GM19193 (cell line): ENCODE results near the gene MPDZ.

Source experiments
- POLR2A ChIP-seq: IDR thresholded peaks from 4 replicates; pipeline ENCODE4 v1.6.1; 2011; ENCODE audit not compliant: insufficient read depth, insufficient read length; ENCODE audit errors: extremely low read depth

Gene MPDZ

GRCh38 chr9:13100914-13101572 is 178.4 kb downstream of the MPDZ start:
- TF ChIP-seq POLR2A, result no peak

DNA sequence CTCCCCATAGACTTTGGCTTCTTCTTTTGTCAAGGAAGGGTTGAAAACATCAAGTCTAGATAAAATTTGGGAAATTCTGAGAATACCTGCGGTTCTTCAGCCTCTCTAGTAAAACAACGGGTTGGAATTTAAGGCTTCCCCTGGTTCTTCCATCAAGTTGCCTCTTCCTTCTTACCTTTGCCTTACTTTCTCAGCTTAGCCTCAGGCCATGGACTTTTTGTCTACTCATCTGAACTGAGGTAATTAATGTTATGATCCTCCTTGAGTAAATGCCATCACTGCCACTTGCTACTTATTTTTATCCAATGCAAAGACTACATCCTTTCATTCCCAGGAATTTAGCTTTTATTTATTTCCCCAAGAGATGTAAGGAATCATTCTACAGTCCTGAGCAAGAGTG is 184.4 kb downstream of the MPDZ start:
- TF ChIP-seq POLR2A, result no peak

DNA sequence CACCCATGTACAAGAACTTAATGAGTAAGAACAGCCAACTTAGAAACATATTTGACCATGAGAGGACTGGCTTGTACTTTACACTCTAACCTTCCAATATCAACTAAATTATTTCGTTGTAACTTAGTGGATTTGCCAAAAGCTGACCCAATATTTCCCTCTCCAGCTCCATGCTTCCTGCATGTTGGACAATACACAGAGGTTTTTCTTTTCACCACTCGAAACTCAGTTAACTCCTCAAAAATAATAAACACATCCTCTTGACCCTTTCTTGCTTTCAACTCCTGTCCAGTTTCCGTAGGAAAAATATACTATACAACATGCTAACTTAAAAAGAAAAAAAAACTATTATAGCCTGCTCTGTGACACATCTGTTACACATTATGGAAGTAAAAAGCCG is 188.9 kb downstream of the MPDZ start:
- no peak for TF ChIP-seq POLR2A

GRCh38 chr9:13089666-13090065 is 189.8 kb downstream of the MPDZ start:
- TF ChIP-seq POLR2A, result no peak

DNA sequence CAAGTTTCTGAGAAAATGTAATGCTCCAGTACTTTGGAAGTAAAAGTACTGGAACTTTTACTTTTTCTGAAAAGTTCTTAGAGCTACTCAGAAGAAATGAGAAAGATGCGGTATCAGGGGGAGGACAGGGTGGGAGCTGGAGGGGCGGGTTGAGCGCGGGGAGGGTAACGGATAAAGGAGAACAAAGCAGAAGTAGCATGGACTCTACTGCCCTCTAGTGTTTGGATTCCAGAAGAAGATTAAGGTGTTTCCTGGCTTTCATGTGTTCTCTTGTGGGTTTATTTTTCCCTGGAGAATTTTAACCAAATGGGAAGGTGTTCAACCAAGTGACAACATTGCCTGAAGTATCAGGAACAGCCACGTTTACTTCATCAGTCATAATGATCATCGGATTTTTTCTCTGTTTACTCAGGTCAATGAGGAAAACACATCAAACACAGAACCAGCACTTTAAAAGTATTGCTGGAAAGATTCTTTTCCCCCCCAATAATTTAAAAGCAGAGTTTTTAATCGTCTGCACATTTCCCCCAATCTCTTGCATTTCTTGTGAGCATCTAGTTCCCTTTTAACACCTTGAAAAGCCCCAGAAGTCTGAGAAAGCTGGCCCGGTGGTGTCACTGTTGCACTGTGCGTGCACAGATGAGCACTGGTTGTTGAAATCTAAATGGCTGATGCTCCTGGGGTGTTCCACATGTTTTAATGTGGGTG is 190.6 kb downstream of the MPDZ start:
- no peak for TF ChIP-seq POLR2A

DNA sequence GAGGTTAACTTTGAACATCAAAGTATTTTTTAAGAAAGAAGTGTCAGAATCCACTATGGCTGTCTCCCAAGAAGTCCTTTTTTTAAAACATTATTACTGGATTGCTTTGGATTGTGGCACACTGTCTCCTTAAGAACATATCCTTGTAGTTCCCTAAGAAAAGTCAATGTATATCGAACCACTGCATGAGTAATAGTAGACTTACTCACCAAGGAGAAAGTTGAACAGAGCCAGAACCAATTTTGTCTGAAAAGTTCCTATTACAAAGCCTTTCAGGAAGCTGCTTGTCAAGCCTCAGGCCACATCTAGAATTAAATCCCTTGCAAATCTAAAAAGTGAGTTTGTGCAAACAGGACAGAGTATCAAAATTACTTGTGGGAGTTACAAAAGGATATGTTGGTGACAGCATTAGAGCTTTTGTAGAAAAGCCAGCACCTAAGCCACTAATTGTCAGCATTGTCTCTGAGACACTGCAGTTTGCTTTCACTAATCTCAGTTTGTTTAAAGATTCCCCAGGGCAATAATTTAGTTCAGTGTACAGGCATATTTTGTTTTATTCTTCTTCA is 195.4 kb downstream of the MPDZ start:
- no peak for TF ChIP-seq POLR2A

- TF ChIP-seq POLR2A, result no peak
Observed at GRCh38 chr9:13083366-13083765, 196.1 kb downstream of the MPDZ start.

GRCh38 chr9:13082796-13083195 is 196.7 kb downstream of the MPDZ start:
- no peak for TF ChIP-seq POLR2A

DNA sequence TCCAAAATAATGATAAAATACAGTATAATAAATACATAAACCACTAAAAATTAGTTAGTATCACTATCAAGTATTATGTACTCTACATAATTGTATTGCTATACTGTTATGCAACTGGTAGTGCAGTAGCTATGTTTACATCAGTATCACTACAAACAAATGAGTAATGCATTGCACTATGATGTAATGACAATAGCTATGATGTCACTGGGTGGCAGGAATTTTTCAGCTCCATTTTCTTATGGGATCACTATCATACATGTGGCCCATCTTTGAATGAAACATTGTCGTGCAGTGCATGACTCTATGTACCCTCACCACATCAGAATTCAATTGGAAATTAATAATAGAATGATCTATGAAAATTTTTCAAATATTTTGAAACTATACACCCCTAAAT is 201.3 kb downstream of the MPDZ start:
- no peak for TF ChIP-seq POLR2A

GRCh38 chr9:13076616-13077015 is 202.9 kb downstream of the MPDZ start:
- no peak for TF ChIP-seq POLR2A

DNA sequence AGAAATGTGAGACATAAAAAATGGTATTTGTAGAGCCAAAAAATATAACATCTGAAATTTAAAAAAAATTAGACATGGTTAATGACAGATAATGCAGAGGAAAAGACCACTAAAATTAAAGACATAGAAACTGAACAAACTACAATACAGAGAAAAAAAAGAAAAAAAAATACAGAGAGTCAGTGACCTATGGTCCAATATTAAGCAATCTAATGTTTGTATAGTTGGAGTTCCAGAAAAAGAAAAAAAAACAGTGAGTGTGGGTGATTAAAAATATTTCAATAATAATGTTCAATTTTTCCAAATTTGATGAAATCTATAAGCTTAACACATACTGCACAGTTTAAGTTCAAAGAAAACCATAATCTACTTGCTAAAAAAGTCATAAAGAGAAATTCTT is 207.6 kb downstream of the MPDZ start:
- TF ChIP-seq POLR2A, result no peak

DNA sequence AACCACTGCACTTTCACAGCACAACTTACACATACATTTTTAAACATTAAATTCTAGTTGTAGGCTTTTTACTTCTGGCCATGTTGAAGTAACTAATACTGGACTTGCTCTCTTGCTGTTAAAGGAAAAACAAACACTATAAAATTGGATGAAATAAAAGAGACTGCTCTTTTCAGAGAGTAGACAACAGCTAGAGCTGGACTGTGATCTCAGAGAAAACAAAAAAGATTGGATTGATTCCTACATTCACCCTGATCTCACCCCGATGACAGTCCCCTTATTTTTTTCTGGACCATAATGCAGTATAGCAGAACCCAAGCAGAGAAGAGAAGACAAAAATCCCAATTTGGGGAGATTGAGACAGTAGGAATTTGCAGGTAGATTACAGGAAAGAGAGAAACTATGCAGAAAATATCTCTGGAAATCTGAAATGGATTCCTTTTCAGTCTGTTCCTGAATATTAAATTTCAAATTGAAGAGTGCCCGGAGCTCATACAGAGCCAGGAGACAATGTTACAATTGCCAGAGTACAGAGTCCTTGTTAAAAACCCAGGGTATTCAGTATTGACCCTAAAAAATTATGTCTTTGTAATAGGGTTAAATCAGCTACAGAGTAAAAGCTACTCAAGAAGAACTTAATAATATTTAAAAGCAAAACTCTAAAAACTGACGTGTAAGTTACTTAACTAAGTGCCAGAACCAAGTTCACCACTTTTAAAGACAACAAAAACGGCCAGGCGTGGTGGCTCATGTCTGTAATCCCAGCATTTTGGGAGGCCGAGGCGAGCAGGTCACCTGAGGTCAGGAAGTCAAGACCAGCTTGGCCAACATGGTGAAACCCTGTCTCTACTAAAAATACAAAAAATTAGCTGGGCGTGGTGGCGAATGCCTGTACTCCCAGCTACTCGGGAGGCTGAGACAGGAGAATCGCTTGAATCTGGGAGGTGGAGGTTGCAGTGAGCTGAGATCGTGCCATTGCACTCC is 208.6 kb downstream of the MPDZ start:
- TF ChIP-seq POLR2A, result no peak

GRCh38 chr9:13069498-13069897 is 210.0 kb downstream of the MPDZ start:
- no peak for TF ChIP-seq POLR2A

- TF ChIP-seq POLR2A, result no peak
Observed at GRCh38 chr9:13064676-13065075, 214.8 kb downstream of the MPDZ start.

DNA sequence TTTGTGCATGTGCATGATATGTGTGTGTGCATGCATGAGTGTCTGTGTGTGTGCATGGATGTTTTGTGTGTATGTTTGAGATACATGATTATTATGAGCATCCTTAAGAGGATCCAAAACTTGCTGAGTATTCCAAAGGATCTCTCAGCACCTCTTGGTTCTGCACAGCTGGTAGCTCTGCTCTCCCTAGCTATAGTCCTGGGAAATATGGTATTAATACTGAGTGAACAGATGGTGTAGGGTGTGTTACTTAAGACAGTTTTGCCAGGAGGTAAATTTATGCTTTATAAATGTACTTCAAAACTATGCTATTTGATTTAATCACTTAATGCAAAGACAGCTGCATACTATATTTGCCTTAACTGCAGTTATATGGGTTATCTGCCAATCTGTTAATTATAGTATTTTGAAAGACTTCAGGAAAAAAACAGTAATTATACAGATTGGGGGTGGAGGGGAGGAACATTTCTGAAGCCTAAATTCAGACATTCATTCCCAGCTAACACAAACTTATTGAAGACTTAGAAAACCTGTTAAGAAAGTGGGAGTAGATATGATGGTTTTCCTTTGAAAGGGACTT is 215.5 kb downstream of the MPDZ start:
- no peak for TF ChIP-seq POLR2A

DNA sequence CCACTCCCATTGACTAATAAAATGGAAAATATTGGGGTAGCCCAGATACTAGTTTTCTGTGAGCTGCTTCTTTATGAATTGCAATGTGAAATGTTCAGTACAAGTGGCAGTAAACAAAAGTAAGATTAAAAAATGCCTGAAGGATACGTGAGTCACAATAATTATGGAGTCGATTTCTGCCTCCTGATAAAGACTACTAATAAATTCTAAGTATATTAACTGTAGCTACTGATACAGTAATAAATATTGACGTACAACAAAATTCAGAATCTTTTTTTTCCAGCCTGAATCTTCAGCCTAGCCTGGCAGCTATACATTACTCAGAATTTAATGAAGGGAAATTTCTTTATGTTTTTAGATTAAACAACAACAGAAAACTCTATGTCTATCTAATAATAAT is 218.1 kb downstream of the MPDZ start:
- TF ChIP-seq POLR2A, result no peak
